GM21360 (cell line): Measurements from ENCODE around the gene GIPC3.

Experiments used
- ATAC-seq: cut with Tn5 transposase; IDR thresholded peaks from one replicate; pipeline ENCODE4 v1.9.1; 2021; ENCODE audit warnings: mild to moderate bottlenecking, moderate library complexity; ENCODE audit not compliant: unreplicated experiment

The GIPC3 gene

DNA sequence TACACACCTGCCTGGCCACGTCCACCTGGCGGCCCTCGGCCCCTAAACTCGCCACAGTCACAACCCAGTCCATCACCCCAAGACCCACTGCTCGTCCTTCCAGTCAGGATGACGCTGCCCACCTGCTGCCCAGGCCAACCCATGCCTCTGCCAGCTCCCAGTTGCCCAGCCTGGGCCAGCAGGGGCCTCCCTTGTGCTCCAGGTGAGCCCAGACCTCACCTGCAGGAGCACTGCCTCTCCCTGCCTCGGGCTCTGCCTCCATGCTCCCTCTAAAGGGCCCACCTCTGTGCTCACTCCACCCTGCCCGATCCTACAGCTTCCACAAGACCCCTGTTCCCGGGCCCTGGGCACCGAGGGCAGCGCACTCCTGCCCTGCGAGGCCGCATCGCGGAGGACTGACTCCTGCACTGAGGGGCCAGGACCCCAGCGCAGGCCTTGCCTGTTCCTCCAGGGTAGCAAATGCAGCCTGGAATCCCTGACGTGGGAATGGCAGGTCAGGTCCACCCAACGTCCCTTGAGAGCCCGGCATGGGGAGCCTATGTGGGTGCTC is 49.3 kb downstream of the GIPC3 start:
- no peak for ATAC-seq

DNA sequence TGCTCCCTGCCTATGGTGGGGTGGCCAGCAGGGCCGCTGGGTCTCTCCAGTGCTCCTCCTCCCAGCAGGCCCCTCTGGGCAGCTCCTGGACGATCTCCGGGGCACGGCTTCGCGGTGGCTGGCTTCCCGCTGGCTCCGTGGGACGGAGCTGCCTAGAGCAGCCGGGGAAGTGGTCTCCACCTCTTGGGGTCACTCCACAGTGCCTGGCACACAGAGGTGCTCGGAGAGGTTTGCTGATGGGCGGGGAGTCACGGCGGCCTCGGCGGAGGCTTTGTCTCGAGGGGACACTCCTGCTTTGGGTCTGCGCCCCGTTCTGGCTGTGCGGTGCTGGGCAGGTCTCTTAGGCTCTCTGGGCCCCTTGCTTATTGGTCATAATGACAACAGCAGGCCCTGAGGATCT is 51.2 kb downstream of the GIPC3 start:
- ATAC-seq = no peak

DNA sequence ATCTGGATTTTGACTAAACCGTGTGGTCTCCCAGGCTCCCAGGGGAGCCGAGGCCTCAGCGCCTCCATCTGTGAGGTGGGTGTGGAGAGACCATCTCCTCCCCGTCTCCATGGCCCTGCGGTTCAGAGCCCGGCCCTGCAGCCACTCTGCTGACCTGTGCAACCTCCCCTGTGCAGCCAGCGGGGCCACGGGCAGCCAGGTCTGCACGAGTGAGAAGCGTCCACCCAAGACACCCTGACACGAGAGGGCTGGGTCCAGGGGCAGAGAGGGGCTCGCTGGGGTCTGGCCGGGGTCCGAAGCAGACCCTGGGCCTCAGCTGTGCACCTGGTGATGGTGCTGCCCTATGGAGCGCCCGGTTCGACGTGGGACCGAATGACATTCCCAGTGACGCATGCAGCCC is 51.7 kb downstream of the GIPC3 start:
- ATAC-seq = no peak

DNA sequence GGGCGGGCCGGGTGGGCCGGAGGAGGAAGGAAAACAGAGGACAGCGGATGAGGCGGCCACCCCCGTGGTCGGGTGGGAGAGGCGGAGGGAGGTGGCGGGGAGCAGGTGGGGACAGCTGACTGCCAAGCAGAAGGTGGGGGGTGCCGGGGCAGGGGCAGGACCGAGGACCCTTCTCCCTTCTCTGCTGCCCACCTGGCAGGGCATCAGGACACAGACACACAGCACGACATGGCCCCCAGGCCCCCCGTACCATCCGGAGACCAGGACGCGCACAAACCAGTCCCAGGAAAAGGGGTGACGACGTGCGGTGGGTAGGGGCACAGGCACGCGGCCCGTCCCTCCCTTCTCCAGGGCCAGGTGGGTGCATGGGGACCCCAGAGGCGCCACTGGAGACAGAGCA is 52.3 kb downstream of the GIPC3 start:
- ATAC-seq = no peak

DNA sequence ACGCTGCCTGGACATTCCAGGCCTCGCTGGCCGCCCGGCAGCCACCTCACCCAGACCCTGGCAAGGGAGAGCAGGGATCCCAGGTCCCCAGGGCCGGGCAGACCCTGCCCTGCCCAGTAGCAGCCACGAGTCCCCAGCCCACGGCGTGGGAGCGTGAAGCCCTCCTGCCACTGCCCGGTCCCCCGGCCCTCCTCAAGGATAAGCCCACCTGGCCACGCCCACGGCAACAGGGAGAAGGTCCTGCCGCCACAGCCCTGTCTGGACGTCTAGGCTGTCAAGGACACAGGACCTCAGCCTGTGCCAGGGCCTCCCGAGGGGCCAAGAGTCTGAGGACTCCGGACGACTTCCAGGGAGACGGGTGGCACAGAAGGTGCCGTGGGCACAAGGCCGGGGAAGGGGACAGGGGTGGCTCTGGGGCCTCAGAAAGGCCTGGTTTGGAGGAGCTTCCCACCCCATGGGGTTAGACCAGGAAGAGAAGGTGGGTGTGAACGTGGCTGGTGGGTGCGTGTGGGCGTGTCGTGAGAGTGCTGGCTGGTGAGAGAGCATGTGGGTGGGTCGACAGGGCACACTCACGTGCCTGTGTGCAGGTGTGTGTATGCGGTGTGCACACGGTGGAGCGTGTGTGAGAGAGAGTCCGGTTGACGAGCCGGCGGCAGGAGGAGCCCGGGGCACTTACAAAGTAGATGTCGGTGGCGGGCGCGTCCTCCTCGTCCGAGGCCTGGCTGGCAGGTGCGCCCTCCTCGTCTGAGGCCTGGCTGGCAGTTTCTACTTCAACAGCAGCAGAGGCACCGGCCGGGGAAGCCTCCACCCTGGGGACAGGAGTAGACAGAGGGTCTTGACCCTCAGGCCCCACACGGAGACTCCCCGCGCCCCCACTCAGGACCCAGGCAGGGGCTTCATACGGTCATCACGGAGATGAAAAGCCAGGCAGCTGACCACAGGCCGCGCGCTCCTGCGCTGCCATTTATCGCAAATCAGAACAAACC is 53.2 kb downstream of the GIPC3 start:
- no peak for ATAC-seq

DNA sequence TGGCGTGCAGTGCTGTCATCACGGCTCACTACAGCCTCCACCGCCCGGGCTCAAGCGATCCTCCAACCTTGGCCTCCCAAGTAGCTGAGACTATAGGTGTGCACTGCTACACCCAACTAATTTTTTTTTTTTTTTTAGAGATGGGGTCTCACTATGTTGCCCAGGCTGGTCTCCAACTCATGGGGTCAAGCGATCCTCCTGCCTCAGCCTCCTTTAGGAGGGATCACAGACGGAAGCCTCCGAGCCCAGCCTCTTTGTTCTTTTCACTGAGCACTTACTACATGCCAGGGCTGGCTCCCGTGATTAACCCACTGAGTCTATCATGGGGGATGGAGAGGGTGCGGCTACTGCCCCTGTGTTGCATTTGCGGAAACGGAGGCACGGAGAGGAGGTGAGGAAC is 54.2 kb downstream of the GIPC3 start:
- ATAC-seq = no peak

DNA sequence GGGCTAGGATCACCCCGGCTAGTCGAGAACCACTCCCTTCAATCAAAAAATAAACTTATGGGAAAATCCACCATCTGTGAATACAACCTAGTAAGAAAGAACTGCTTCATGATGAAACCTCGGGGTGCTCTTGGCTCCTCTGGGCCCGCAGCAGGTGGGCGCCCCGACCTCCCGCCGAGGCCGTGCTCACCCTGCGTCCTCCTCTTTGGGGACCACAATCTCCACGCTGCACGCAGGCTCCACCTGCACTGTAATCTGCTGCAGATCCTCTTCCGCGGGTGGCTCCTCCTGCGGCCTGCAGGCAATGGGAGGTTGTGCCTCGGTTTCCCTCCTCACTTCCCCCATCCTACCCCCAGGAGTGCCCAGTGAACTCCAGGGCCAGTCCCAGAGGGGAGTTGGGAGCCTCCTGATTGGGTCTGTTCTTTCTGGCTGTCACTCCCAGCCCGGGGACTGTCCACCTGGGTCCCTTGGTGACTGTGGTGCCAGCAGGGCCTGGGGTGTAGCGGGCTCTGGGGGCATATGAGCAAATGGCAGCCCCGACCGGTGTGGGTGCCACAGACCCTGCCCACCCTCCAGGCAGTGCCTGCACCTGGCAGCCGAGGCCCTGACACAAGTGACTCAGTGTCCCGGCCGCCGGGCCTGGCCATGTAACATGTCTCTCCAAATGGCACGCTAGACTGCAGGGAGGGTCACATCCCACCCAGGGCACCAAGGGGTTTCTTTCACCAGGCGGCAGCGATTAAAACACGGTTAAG is 56.4 kb downstream of the GIPC3 start:
- ATAC-seq = no peak

DNA sequence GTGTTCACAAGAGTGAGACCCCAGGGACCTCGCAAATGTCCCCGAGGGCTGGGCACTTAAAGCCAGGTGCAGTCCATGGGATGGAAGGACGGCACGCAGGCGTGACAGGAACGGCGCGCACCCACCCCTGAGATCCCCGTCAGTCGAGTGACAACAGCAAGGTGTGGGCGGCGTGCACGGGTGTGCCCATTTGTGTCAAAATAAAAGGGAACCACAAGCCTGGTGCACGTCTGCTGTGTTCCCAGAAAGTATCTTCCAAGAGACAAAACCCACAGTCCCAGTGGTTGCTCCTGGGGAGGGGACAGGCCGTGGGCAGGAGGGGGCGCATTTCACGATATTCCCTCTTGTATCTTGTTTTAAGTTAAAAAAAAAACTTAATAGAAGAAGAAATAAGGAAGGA is 57.0 kb downstream of the GIPC3 start:
- ATAC-seq = no peak
